ENCODE results near the gene EPHB2.

DNA sequence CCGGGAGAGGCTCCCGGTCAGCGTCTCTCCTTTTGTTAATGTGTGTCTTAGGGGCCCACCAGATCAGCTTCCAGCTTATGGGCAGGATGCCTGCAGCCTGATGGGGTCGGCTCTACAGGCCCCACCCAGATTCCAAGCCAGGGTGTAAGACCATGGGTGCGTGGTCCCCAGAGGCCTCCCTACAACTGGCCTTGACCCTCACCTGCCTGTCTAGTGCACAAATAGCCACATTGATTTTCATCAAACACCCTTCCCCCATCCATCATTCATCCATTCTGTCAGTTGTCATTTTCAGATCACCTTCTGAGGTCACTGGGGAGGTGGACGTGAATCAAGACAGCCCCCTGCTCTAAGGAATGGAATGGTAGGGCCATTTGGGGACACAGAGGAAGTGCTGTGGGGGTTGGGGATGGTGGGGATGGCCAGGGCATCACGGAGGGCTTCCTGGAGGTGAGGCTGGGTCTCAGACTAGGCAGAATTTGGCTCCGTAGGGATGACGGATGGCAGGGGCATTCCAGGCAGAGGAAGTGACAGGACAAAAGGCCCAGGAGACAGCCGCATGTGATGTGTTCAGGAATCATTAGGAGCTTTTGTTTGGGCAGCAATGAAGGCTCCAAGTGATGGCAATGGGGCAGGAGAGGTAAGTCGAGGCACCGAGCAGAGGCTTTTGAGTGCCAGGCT lies 118.8 kb downstream of the EPHB2 start:
- TF ChIP-seq, protein P1, sequence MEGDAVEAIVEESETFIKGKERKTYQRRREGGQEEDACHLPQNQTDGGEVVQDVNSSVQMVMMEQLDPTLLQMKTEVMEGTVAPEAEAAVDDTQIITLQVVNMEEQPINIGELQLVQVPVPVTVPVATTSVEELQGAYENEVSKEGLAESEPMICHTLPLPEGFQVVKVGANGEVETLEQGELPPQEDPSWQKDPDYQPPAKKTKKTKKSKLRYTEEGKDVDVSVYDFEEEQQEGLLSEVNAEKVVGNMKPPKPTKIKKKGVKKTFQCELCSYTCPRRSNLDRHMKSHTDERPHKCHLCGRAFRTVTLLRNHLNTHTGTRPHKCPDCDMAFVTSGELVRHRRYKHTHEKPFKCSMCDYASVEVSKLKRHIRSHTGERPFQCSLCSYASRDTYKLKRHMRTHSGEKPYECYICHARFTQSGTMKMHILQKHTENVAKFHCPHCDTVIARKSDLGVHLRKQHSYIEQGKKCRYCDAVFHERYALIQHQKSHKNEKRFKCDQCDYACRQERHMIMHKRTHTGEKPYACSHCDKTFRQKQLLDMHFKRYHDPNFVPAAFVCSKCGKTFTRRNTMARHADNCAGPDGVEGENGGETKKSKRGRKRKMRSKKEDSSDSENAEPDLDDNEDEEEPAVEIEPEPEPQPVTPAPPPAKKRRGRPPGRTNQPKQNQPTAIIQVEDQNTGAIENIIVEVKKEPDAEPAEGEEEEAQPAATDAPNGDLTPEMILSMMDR (IDR thresholded peaks at IDR 0.05), result no peak
- TF ChIP-seq POLR2A (IDR thresholded peaks at IDR 0.05), result no peak
